HFFc6 (cell line): Measurements from ENCODE around the gene CKAP2L. TPM values are rescaled to one million over a fixed set of nuclear protein-coding genes. Genes with fewer than 3 reads are reported as not detected.

Experiments
- DNase-seq: peaks from one replicate; pipeline ENCODE4 v3.0.0-alpha.2; 2018
- H3K27ac Mint-ChIP-seq: 2 replicates; pipeline ENCODE4 v1.8.0; 2020; ENCODE audit warnings: mild to moderate bottlenecking, mixed read lengths
- H3K27me3 Mint-ChIP-seq: 2 replicates; pipeline ENCODE4 v1.8.0; 2021; ENCODE audit warnings: mild to moderate bottlenecking, moderate library complexity, mixed read lengths; ENCODE audit not compliant: insufficient read depth
- H3K36me3 Mint-ChIP-seq: 2 replicates; pipeline ENCODE4 v1.8.0; 2021; ENCODE audit warnings: low read depth, mixed read lengths
- H3K4me1 Mint-ChIP-seq: 2 replicates; pipeline ENCODE4 v1.8.0; 2020; ENCODE audit warnings: low read depth, mixed read lengths
- H3K4me3 Mint-ChIP-seq: 2 replicates; pipeline ENCODE4 v1.8.0; 2020; ENCODE audit warnings: mild to moderate bottlenecking, moderate library complexity, mixed read lengths
- H3K9me3 Mint-ChIP-seq: 2 replicates; pipeline ENCODE4 v1.8.0; 2020; ENCODE audit warnings: mild to moderate bottlenecking, mixed read lengths
- CTCF ChIP-seq: fragments of 200-600 bp; sonication (generic); IDR thresholded peaks from 2 replicates; pipeline ENCODE4 v1.5.0; 2021; ENCODE audit warnings: antibody characterized with exemption, mild to moderate bottlenecking
- total RNA-seq, 6 experiments: library from RNA; stranded (reverse); fragmentation: NEBNext Ultra II Directional; extraction: Animal tissue kit (Norgen Biotek cat#: 25700); gene quantifications; 2 replicates in 1 of 6; 3 replicates in 5 of 6; pipeline ENCODE4 v1.2.3, GENCODE V29; 2021

Gene CKAP2L
- total RNA-seq, 6 experiments from 2014 or later: 10.6 to 35.7 (median 30.2) TPM

- no peaks in the 10 kb centered on the region; the same call in 1 of the 2 replicates for H3K9me3 Mint-ChIP-seq
- H3K4me1 Mint-ChIP-seq: peaks cover 33% of the 10 kb centered on the region
- peak; percentile 75 for TF ChIP-seq CTCF
- H3K36me3 Mint-ChIP-seq: peaks cover 10% of the 10 kb centered on the region; the same call in 1 of the 2 replicates
- H3K4me3 Mint-ChIP-seq: no peak overlapping the region
- H3K27me3 Mint-ChIP-seq: no peaks in the 10 kb centered on the region
- peak; percentile 65 for DNase-seq
- H3K27ac Mint-ChIP-seq: no peak overlapping the region
Measured at GRCh38 chr2:112768432-112768831, 4.0 kb upstream of the CKAP2L start.

DNA sequence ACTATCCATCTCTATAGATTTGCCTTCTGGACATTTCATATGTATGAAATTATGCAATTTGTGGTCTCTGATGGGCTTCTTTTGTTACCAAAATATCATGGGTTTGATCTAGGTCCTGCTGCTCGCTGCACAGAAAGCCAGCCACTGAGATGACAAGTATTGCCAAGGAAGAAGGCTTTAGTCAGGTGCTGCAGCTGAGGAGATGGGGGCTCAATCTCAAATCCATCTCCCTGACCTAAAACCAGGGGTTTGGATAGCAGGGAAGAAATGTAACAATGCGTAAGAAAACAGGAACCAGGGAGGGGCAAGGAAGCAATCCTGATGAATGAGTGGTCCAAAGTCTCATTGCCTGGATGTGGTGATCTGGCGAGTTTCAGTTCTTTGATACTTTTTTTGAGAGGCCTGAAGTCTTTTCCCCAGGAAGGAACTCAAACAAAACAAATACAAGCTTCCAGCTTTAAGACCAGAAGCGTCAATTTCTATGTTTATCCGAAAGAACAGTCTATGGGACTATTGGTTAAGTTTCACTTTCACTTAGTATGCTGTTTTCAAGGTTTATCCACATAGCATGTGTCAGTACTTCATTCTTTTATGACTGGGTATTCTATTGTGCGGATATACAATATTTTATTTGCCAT lies 3.4 kb upstream of the CKAP2L start:
- TF ChIP-seq CTCF: no peak
- H3K27me3 Mint-ChIP-seq: no peaks in the 10 kb centered on the region
- H3K4me3 Mint-ChIP-seq: no peak overlapping the region; the same call in 1 of the 2 replicates
- DNase-seq: no peak
- H3K27ac Mint-ChIP-seq: peak overlapping the region; percentile 12; the same call in 1 of the 2 replicates
- H3K9me3 Mint-ChIP-seq: no peaks in the 10 kb centered on the region; the same call in 1 of the 2 replicates
- H3K4me1 Mint-ChIP-seq: peaks cover 40% of the 10 kb centered on the region
- H3K36me3 Mint-ChIP-seq: peaks cover 14% of the 10 kb centered on the region; the same call in 1 of the 2 replicates

DNA sequence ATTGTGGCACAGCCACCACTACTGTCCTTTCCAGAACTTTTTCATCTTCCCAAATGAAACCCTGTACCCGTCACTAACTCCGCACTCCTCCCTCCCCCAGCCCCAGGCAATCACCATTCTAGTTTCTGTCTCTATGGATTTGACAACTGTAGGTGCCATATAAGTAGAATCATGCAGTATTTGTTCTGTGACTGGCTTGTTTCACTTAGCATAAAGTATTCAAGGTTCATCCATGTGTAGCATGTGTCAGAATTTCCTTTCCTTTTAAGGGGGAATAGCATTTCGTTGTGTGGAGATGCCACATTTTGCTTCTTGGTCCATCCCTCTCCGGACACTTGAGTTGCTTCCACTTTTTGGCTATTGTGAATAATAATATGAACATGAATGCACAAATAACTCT lies 842 bp upstream of the CKAP2L start:
- TF ChIP-seq CTCF: no peak
- H3K27ac Mint-ChIP-seq: peak overlapping the region; percentile 81
- no peak for DNase-seq

GRCh38 chr2:112762276-112762675 lies 2.1 kb downstream of the CKAP2L start:
- peaks cover 64% of the 10 kb centered on the region for H3K4me1 Mint-ChIP-seq
- DNase-seq: no peak
- H3K9me3 Mint-ChIP-seq: no peaks in the 10 kb centered on the region
- TF ChIP-seq CTCF: no peak
- peak overlapping the region; percentile 81 for H3K27ac Mint-ChIP-seq
- no peaks in the 10 kb centered on the region for H3K27me3 Mint-ChIP-seq
- peak overlapping the region; percentile 87 for H3K4me3 Mint-ChIP-seq
- peaks cover 28% of the 10 kb centered on the region; the same call in 1 of the 2 replicates for H3K36me3 Mint-ChIP-seq

More for the DNA sequence above, 842 bp upstream of the CKAP2L start:
- no peaks in the 10 kb centered on the region; the same call in 1 of the 2 replicates for H3K9me3 Mint-ChIP-seq
- peaks cover 27% of the 10 kb centered on the region; the same call in 1 of the 2 replicates for H3K36me3 Mint-ChIP-seq
- peaks cover 61% of the 10 kb centered on the region for H3K4me1 Mint-ChIP-seq
- no peaks in the 10 kb centered on the region for H3K27me3 Mint-ChIP-seq
- H3K4me3 Mint-ChIP-seq: peak overlapping the region; percentile 87

DNA sequence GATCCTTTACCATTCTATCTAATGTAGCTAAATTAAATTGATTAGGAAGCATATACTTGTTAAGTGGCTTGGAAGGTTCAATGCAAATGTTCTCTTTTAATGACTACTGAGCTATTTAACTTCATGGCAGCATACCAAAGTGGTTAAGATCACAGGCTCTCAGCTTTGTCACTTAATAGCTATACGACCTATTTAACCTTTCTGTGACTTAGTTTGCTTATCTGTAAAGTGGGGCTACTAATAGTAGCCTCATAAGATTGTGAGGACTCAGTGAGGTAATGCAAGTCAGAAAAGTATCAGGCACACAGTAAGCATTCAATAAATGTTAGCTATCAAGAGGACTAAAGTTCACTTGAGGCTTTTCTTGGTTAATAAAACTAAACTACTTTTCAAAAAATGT lies 4.3 kb downstream of the CKAP2L start:
- Mint-ChIP-seq H3K9me3 (no peaks in the 10 kb centered on the region), H3K4me3 (no peak overlapping the region), H3K27ac (no peak overlapping the region), H3K36me3 (peaks cover 44% of the 10 kb centered on the region), H3K4me1 (peaks cover 58% of the 10 kb centered on the region), H3K27me3 (no peaks in the 10 kb centered on the region)
- TF ChIP-seq CTCF: no peak
- DNase-seq: no peak
